Common myeloid progenitor, CD34-positive (primary cell): ENCODE data around the gene GNAZ.
A peak's percentile ranks its signal among the peaks of the same experiment; 100 is the strongest.
"Not testable (repeated sequence)": the region's sequence is repeated elsewhere in the genome, so short reads cannot be mapped to it uniquely, and the experiment has no call there.

Experiments
- CTCF ChIA-PET: fragments of 350-600 bp; sonication (Branson Sonifier 250); formaldehyde crosslinking; loops from one replicate; lab custom pipeline; 2021; ENCODE audit warnings: antibody characterized with exemption; lab: Charles Lee
- POLR2A ChIA-PET: fragments of 350-600 bp; sonication (Branson Sonifier 250); formaldehyde crosslinking; loops from one replicate; lab custom pipeline; 2021; ENCODE audit warnings: antibody characterized with exemption; lab: Charles Lee
- DNase-seq, 3 donors: peaks; one replicate each; pipeline versions ENCODE4 v3.0.0 to v3.0.0-alpha.2; 2013
- H3K27ac ChIP-seq, 2 experiments: 1 replicate in 1 of 2; 2 replicates in 1 of 2; pipeline ENCODE4 v1.7.0; 2013; ENCODE audit warnings: inconsistent platforms in 2 of 2, low read length in 2 of 2, mild to moderate bottlenecking in 2 of 2, low read depth in 1 of 2, moderate library complexity in 1 of 2; ENCODE audit not compliant: severe bottlenecking in 2 of 2, insufficient read depth in 1 of 2, poor library complexity in 1 of 2
- H3K27me3 ChIP-seq, 5 experiments: replicated peaks in 2 of 5; 1 replicate in 3 of 5; 2 replicates in 2 of 5; pipeline versions ENCODE4 v1.6.1 to v1.7.0; 2013; ENCODE audit warnings: low read length in 4 of 5, mild to moderate bottlenecking in 2 of 5, moderate library complexity in 2 of 5, inconsistent platforms in 1 of 5; ENCODE audit not compliant: insufficient read depth in 5 of 5, control insufficient read depth in 4 of 5
- H3K36me3 ChIP-seq, 4 experiments: 1 replicate in 2 of 4; 2 replicates in 2 of 4; pipeline versions ENCODE4 v1.6.1 to v1.7.0; 2013; ENCODE audit warnings: low read length in 3 of 4, control low read depth in 1 of 4, mild to moderate bottlenecking in 1 of 4; ENCODE audit not compliant: control insufficient read depth in 4 of 4, insufficient read depth in 4 of 4
- H3K4me1 ChIP-seq, 4 experiments: 1 replicate in 3 of 4; 2 replicates in 1 of 4; pipeline versions ENCODE4 v1.6.1 to v1.7.1; 2013; ENCODE audit warnings: low read length in 3 of 4, mild to moderate bottlenecking in 3 of 4, control low read depth in 1 of 4, inconsistent platforms in 1 of 4, moderate library complexity in 1 of 4; ENCODE audit not compliant: control insufficient read depth in 4 of 4, insufficient read depth in 4 of 4; ENCODE audit errors: control extremely low read depth in 1 of 4
- H3K4me3 ChIP-seq, 7 experiments: 1 replicate in 4 of 7; 2 replicates in 3 of 7; pipeline versions ENCODE4 v1.5.1 to v1.7.0; 2013; ENCODE audit warnings: mild to moderate bottlenecking in 7 of 7, low read length in 6 of 7, moderate library complexity in 6 of 7, inconsistent platforms in 2 of 7, low read depth in 2 of 7, control low read depth in 1 of 7; ENCODE audit not compliant: insufficient read depth in 4 of 7, control insufficient read depth in 1 of 7; ENCODE audit errors: extremely low read depth in 1 of 7
- H3K9me3 ChIP-seq, 5 experiments: 1 replicate in 4 of 5; 2 replicates in 1 of 5; pipeline versions ENCODE4 v1.6.1 to v1.7.1; 2013; ENCODE audit warnings: low read length in 4 of 5, mild to moderate bottlenecking in 2 of 5, inconsistent platforms in 1 of 5, low read depth in 1 of 5, moderate library complexity in 1 of 5; ENCODE audit not compliant: control insufficient read depth in 4 of 5, insufficient read depth in 2 of 5; ENCODE audit errors: control extremely low read depth in 1 of 5
- WGBS: methylation state at CpG from one replicate; pipeline ENCODE4 v1.1.5; 2013; ENCODE audit not compliant: insufficient coverage; 5-methylcytosine and 5-hydroxymethylcytosine counted together

The GNAZ gene

DNA sequence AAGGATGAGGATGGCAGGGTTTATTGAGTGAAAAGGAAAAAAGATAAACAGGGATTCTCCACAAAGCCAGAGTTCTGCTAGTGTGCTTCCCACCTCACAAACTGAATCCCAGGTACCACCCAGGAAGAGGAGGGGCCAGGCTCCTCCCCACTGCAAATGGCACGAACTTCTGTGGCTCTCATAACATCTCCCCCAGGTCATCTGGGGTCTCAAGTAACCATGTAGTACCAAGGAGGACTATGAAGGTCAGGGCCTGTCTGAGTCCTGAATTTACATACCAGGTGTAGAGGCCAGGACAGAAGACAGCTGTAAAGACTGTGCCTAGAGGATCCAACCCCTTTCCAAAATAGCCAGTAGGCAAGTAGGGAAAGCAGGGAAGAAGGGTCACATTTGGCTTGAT lies 25.7 kb upstream of the GNAZ start:
- CTCF ChIA-PET = interaction anchor here (0.7 to 1.6 kb wide), 2 partner anchors 19 to 84 kb away, joined by 3 to 9 read pairs; no protein-coding TSS in a partner anchor
- Histone ChIP-seq H3K27ac (no peak overlapping the region), H3K36me3 (no peaks in the 10 kb centered on the region), H3K27me3 (peaks cover 0 to 5% (median 0%) of the 10 kb centered on the region in 5 experiments), H3K4me1 (no peaks in the 10 kb centered on the region), H3K4me3 (no peak overlapping the region), H3K9me3 (peaks cover 1 to 21% (median 15%) of the 10 kb centered on the region in 5 experiments)
- DNase-seq = no peak
- POLR2A ChIA-PET = no interaction called here
- no CpG with 5 or more reads among the region's 1 CpG for WGBS

DNA sequence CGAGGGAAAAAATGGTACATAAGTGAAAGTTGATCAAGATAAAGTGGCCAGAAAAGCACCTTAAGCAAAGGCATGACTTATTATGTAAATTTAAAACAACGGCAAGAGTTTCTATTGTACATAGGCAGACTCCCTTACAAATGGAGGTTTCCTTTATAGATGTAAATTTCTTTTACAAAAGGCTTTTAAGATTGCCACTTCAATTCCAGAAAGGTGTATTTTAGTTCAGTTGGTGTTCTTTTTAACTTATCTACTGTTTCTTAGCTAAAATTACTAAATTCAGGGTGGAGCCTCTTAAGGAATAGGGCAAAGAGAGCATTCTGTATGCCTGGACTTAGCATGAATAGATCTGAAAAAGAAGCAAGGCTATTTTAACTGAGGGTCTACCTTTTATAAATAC lies 24.9 kb upstream of the GNAZ start:
- no CpG with 5 or more reads among the region's 2 CpGs for WGBS
- POLR2A ChIA-PET = no interaction called here
- no peak overlapping the region for H3K27ac ChIP-seq
- no peaks in the 10 kb centered on the region for H3K36me3 ChIP-seq
- H3K9me3 ChIP-seq = peaks cover 1 to 21% (median 15%) of the 10 kb centered on the region in 5 experiments
- no peaks in the 10 kb centered on the region for H3K4me1 ChIP-seq
- H3K27me3 ChIP-seq = peaks cover 0 to 5% (median 0%) of the 10 kb centered on the region in 5 experiments
- no peak for DNase-seq
- CTCF ChIA-PET = interaction anchor here (0.6 to 1.6 kb wide), 4 partner anchors 18 to 83 kb away, joined by 3 to 9 read pairs (median 3); no protein-coding TSS in a partner anchor
- no peak overlapping the region for H3K4me3 ChIP-seq

DNA sequence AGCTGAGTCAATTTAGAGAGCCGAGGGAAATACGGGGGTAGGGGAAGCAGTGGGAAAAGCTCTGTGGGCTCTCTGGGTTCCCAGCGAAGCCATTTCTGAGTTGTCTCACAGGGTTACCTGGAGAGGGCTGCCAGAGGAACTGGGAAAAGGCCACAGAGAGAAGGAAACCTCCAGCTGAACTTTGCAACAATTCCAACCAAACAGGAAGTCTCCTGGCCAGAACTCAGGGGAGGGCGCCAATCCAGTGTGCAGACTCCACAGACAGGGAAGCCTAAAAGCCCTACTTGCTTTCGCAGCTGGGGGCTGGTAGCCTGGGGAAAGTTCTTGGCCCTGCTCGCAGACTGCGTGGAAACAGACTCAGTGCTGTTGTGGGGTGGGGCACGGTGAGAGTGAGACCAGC lies 23.1 kb upstream of the GNAZ start:
- peaks cover 1 to 21% (median 15%) of the 10 kb centered on the region in 5 experiments for H3K9me3 ChIP-seq
- ChIA-PET POLR2A (no interaction called here), CTCF (no interaction called here)
- H3K4me1 ChIP-seq = no peaks in the 10 kb centered on the region
- H3K27me3 ChIP-seq = peaks cover 0 to 5% (median 0%) of the 10 kb centered on the region in 5 experiments
- WGBS = 100% methylated on average over 6 of the region's 8 CpGs
- no peak overlapping the region for H3K4me3 ChIP-seq
- no peaks in the 10 kb centered on the region for H3K36me3 ChIP-seq
- no peak for DNase-seq
- no peak overlapping the region for H3K27ac ChIP-seq

DNA sequence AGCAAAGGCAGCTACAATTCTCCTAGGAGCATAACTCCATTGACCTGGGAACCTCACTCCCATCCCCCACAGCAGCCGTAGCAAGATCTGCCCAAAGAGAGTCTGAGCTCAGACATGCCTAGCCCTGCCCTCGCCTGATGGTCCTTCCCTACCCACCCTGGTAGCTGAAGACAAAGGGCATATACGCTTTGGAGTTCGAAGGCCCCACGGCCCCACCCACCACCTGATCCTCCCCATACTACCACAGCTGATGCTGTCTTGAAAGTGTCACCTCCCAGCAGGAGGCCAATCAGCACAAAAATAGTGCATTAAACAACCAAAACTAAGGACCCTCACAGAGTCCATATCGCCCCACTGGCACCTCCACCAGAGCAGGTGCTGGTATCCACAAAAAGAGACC lies 22.6 kb upstream of the GNAZ start:
- ChIA-PET CTCF (no interaction called here), POLR2A (no interaction called here)
- Histone ChIP-seq H3K27me3 (peaks cover 0 to 5% (median 0%) of the 10 kb centered on the region in 5 experiments), H3K4me3 (no peak overlapping the region), H3K4me1 (no peaks in the 10 kb centered on the region), H3K9me3 (peaks cover 1 to 21% (median 15%) of the 10 kb centered on the region in 5 experiments), H3K27ac (no peak overlapping the region), H3K36me3 (no peaks in the 10 kb centered on the region)
- 87% methylated on average over 5 of the region's 6 CpGs for WGBS
- DNase-seq = no peak

DNA sequence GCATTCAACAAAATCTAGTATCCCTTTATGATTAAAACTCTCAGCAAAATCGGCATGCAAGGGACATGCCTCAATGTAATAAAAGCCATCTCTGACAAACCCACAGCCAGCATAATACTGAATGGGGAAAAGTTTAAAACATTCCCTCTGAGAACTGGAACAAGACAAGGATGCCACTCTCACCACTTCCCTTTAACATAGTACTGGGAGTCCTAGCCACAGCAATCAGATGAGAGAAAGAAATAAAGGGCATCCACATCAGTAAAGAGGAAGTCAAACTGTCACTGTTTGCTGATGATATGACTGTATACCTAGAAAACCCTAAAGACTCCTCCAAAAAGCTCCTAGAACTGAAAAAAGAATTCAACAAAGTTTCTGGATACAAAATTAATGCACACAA lies 19.8 kb upstream of the GNAZ start:
- H3K27me3 ChIP-seq, H3K36me3 ChIP-seq, H3K4me1 ChIP-seq, H3K27ac ChIP-seq, POLR2A ChIA-PET, H3K4me3 ChIP-seq: not testable (repeated sequence)
- CTCF ChIA-PET = interaction anchor here (1.2 to 1.7 kb wide), 2 partner anchors 14 to 91 kb away, joined by 3 to 4 read pairs; no protein-coding TSS in a partner anchor
- H3K9me3 ChIP-seq = peaks cover 1 to 23% (median 15%) of the 10 kb centered on the region in 5 experiments
- WGBS = no CpG with 5 or more reads among the region's 1 CpG
- peak in 2 of 3 donors; percentile 48 to 66 for DNase-seq

DNA sequence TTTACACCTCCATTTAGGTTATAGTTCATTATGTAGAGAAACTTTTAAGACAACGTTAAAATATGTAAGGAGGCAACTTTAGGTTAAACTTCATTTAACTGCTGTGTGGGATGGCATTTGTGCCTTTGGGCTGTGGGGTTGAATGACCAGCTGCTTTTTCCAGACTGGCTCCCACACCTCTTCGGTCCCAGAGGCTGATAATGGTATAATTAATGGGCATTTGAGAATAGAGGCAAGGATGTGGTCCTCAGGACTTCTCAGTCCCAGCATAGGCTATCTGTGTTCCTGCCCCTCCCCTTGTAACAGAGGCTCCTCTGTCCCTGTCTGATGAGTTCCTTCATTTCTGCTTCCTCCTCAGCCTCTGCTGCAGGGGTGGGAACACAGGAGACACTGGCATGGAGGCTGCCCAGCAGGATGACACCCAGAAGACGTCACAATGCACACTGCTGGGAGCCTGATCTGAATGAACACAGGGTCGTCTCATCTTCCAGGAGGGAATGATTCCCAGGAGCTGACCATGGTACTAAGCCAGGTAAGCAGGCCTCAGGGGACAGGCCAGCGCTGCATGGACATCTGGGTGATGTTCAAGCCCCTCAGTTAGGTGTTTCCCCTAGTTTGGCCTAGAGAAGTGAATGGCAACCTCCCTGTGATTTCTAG lies 17.1 kb upstream of the GNAZ start:
- Histone ChIP-seq H3K4me3 (no peak overlapping the region), H3K36me3 (no peaks in the 10 kb centered on the region), H3K4me1 (no peaks in the 10 kb centered on the region), H3K27ac (no peak overlapping the region), H3K9me3 (peaks cover 0 to 12% (median 7%) of the 10 kb centered on the region in 5 experiments), H3K27me3 (peaks cover 0 to 6% (median 0%) of the 10 kb centered on the region in 5 experiments)
- WGBS = 75% methylated on average over 4 of the region's 5 CpGs
- CTCF ChIA-PET = no interaction called here
- POLR2A ChIA-PET = no interaction called here
- no peak for DNase-seq

DNA sequence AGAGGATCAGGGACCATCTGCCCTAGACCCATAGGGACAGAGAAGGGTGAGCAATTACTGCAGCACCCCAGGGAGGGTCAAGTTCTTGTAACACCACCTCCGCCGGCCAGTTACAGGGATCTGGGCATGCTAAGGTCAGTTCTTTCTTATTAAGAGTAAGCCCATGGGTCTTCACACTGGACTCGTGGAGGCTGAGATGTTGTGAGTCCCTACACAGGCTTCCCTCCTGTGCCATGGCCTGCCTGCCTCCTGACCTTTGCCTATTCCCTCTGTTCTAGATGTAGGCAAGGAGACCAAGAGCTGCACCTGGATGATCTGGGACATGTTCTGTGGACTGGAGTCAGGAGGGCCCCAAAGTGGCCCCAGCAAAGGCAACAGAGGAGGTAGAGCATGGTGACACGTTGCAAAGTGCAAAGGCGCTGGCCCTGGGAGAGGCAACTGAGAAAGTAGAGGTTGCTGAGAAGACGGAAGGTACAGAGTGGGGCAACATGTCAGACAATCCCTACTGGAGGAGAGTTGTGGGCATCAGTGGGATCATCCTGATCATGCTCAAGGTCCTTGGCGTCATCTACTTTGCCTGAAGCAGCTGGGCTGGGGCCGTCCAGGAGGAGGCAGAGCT lies 16.3 kb upstream of the GNAZ start:
- Histone ChIP-seq H3K4me3 (no peak overlapping the region), H3K27me3 (peaks cover 0 to 6% (median 0%) of the 10 kb centered on the region in 5 experiments), H3K9me3 (peaks cover 0 to 12% (median 6%) of the 10 kb centered on the region in 5 experiments), H3K27ac (no peak overlapping the region), H3K4me1 (no peaks in the 10 kb centered on the region), H3K36me3 (no peaks in the 10 kb centered on the region)
- whole genome bisulfite sequencing = 96% methylated on average over 8 of the region's 8 CpGs
- no peak for DNase-seq
- POLR2A ChIA-PET = no interaction called here
- CTCF ChIA-PET = no interaction called here
